PC-3 (cell line): ENCODE measurements around the gene NEMP2. TPM values are rescaled to one million over a fixed set of nuclear protein-coding genes. Genes with fewer than 3 reads are reported as not detected.

Experiments used
- ATAC-seq: fragments of 200-7000 bp; cut with Tn5 transposase; 2 replicates; pipeline ENCODE4 v1.9.1; 2020; ENCODE audit warnings: mild to moderate bottlenecking, moderate library complexity
- BruUV-seq: library from RNA; stranded (reverse); fragments of 400-500 nt; replicated peaks from 2 replicates; lab custom pipeline; 2021; lab: Mats Ljungman, UMichigan
- CTCF ChIA-PET: fragments of 300-600 bp; sonication (Branson Sonifier 250); formaldehyde crosslinking; loops from one replicate; lab custom pipeline; 2022; ENCODE audit warnings: antibody characterized with exemption; lab: Charles Lee
- POLR2A ChIA-PET: fragments of 300-600 bp; sonication (Branson Sonifier 250); formaldehyde crosslinking; loops from one replicate; lab custom pipeline; 2022; ENCODE audit warnings: antibody characterized with exemption; ENCODE audit not compliant: unreplicated experiment; lab: Charles Lee
- DNase-seq: peaks from one replicate; pipeline ENCODE4 v3.0.0-alpha.2; 2015
- H2AFZ ChIP-seq: fragments of 300-600 bp; sonication (generic); 2 replicates; pipeline ENCODE4 v1.6.0; 2016; ENCODE audit warnings: antibody characterized with exemption, low read length
- H3F3A ChIP-seq: fragments of 300-600 bp; sonication (generic); one replicate; pipeline ENCODE4 v1.6.0; 2017; ENCODE audit warnings: antibody characterized with exemption, low read length, control low read depth, mild to moderate bottlenecking; ENCODE audit not compliant: unreplicated experiment
- H3K27ac ChIP-seq: fragments of 300-600 bp; sonication (generic); 2 replicates; pipeline ENCODE4 v1.5.1; 2016; ENCODE audit warnings: mild to moderate bottlenecking, low read length
- H3K27me3 ChIP-seq: fragments of 300-600 bp; sonication (generic); 2 replicates; pipeline ENCODE4 v1.6.1; 2016; ENCODE audit warnings: low read length, mixed read lengths
- H3K36me3 ChIP-seq: fragments of 300-600 bp; sonication (generic); 2 replicates; pipeline ENCODE4 v1.6.1; 2016; ENCODE audit warnings: low read depth, mixed run types, low read length, mixed read lengths
- H3K4me1 ChIP-seq: fragments of 300-600 bp; sonication (generic); 2 replicates; pipeline ENCODE4 v1.5.1; 2016; ENCODE audit warnings: low read length; ENCODE audit not compliant: insufficient read depth
- H3K4me2 ChIP-seq: fragments of 300-600 bp; sonication (generic); 2 replicates; pipeline ENCODE4 v1.6.0; 2016; ENCODE audit warnings: low read length
- H3K4me3 ChIP-seq: fragments of 300-600 bp; sonication (generic); 2 replicates; pipeline ENCODE4 v1.5.1; 2016; ENCODE audit warnings: mild to moderate bottlenecking, low read length, mixed read lengths
- H3K79me2 ChIP-seq: fragments of 300-600 bp; sonication (generic); 2 replicates; pipeline ENCODE4 v1.6.1; 2017; ENCODE audit warnings: low read length, mixed read lengths
- H3K9ac ChIP-seq: fragments of 300-600 bp; sonication (generic); 2 replicates; pipeline ENCODE4 v1.6.0; 2016; ENCODE audit warnings: mild to moderate bottlenecking, low read length
- H3K9me2 ChIP-seq: fragments of 300-600 bp; sonication (generic); replicated peaks from 2 replicates; pipeline ENCODE4 v1.6.1; 2016; ENCODE audit warnings: mixed run types, low read length, mixed read lengths
- H3K9me3 ChIP-seq: fragments of 300-600 bp; sonication (generic); 2 replicates; pipeline ENCODE4 v1.6.1; 2016; ENCODE audit warnings: low read length, mixed read lengths
- H4K20me1 ChIP-seq: fragments of 300-600 bp; sonication (generic); 2 replicates; pipeline ENCODE4 v1.6.1; 2016; ENCODE audit warnings: low read length, mixed read lengths
- CTCF ChIP-seq: fragments of 300-600 bp; sonication (generic); conservative IDR thresholded peaks from 2 replicates; pipeline ENCODE4 v1.5.1; 2017; ENCODE audit warnings: antibody characterized with exemption, low read depth, mild to moderate bottlenecking, low read length
- EZH2 ChIP-seq: fragments of 300-600 bp; sonication (generic); IDR thresholded peaks from one replicate; pipeline ENCODE4 v1.6.1; 2017; ENCODE audit warnings: antibody characterized with exemption, mild to moderate bottlenecking, low read length; ENCODE audit not compliant: unreplicated experiment
- EZH2phosphoT487 ChIP-seq: fragments of 300-600 bp; sonication (generic); IDR thresholded peaks from 2 replicates; pipeline ENCODE4 v1.6.1; 2018; ENCODE audit warnings: mild to moderate bottlenecking, antibody characterized with exemption, low read length, borderline replicate concordance
- intact Hi-C: fragments of 100-400 bp; cut with micrococcal nuclease; formaldehyde crosslinking; loops from 2 replicates; pipeline ENCODE4 v1.9.0; 2023
- total RNA-seq: library from RNA; depleted of rRNA; stranded (reverse); fragments of >200 nt; gene quantifications from 2 replicates; pipeline ENCODE4 v1.2.3, GENCODE V29; 2014

The NEMP2 gene
- total RNA-seq, 1 experiment from 2014 or later, result 3.8 TPM

- intact Hi-C loops, result loop anchor here (10.0 kb wide), 1 partner anchor 227 kb away; no protein-coding TSS in a partner anchor
- BruUV-seq, result no TSS peak
- DNase-seq, result peak; percentile 14
- Histone ChIP-seq H3K27ac (no peak overlapping the region), H3K4me3 (no peak overlapping the region), H3K27me3 (no peaks in the 10 kb centered on the region), H3F3A (no peaks in the 10 kb centered on the region), H4K20me1 (no peaks in the 10 kb centered on the region), H3K9ac (no peak overlapping the region), H3K36me3 (peaks cover 5% of the 10 kb centered on the region; the same call in 1 of the 2 replicates), H3K9me2 (no peaks in the 10 kb centered on the region), H3K9me3 (peaks cover 22% of the 10 kb centered on the region), H2AFZ (no peak overlapping the region), H3K4me2 (no peak overlapping the region), H3K79me2 (peaks cover 15% of the 10 kb centered on the region), H3K4me1 (peaks cover 14% of the 10 kb centered on the region)
- TF ChIP-seq EZH2phosphoT487 (no peak), CTCF (no peak), EZH2 (no peak)
- CTCF ChIA-PET, result no interaction called here
- ATAC-seq, result no peak
- POLR2A ChIA-PET, result no interaction called here
Observed at GRCh38 chr2:190537765-190538164, 3.2 kb upstream of the NEMP2 start.

GRCh38 chr2:190535586-190535985 lies 1.1 kb upstream of the NEMP2 start:
- Histone ChIP-seq H3K36me3 (peaks cover 5% of the 10 kb centered on the region; the same call in 1 of the 2 replicates), H3K79me2 (peaks cover 15% of the 10 kb centered on the region), H3K9me3 (peaks cover 19% of the 10 kb centered on the region), H3K4me3 (peak overlapping the region; percentile 91), H3K9ac (peak overlapping the region; percentile 93), H2AFZ (peak overlapping the region; percentile 15; the same call in 1 of the 2 replicates), H3K9me2 (no peaks in the 10 kb centered on the region), H3K27me3 (no peaks in the 10 kb centered on the region), H3K4me2 (peak overlapping the region; percentile 92), H4K20me1 (no peaks in the 10 kb centered on the region), H3K4me1 (peaks cover 14% of the 10 kb centered on the region), H3K27ac (no peak overlapping the region), H3F3A (no peaks in the 10 kb centered on the region)
- POLR2A ChIA-PET, result interaction anchor here (0.6 kb wide), 1 partner anchor 39 kb away, joined by 4 read pairs; no protein-coding TSS in a partner anchor
- TF ChIP-seq EZH2 (no peak), CTCF (no peak), EZH2phosphoT487 (no peak)
- intact Hi-C loops, result loop anchor here (1.0 to 10.0 kb wide), 4 partner anchors 35 to 229 kb away; no protein-coding TSS in a partner anchor
- ATAC-seq (no peak), DNase-seq (no peak)
- BruUV-seq, result no TSS peak
- CTCF ChIA-PET, result no interaction called here

GRCh38 chr2:190535121-190535439 lies 558 bp upstream of the NEMP2 start:
- peaks cover 14% of the 10 kb centered on the region for H3K4me1 ChIP-seq
- H3F3A ChIP-seq, result no peaks in the 10 kb centered on the region
- H3K27me3 ChIP-seq, result no peaks in the 10 kb centered on the region
- peaks cover 16% of the 10 kb centered on the region for H3K9me3 ChIP-seq
- peak overlapping the region; percentile 91 for H3K4me3 ChIP-seq
- ChIA-PET POLR2A (no interaction called here), CTCF (no interaction called here)
- H3K9ac ChIP-seq, result peak overlapping the region; percentile 93
- no peaks in the 10 kb centered on the region for H4K20me1 ChIP-seq
- BruUV-seq, result TSS peak; percentile 67
- peaks cover 5% of the 10 kb centered on the region; the same call in 1 of the 2 replicates for H3K36me3 ChIP-seq
- DNase-seq (no peak), ATAC-seq (peak; percentile 5)
- H3K4me2 ChIP-seq, result peak overlapping the region; percentile 92
- peaks cover 15% of the 10 kb centered on the region for H3K79me2 ChIP-seq
- H3K9me2 ChIP-seq, result no peaks in the 10 kb centered on the region
- intact Hi-C loops, result loop anchor here (1.0 to 10.0 kb wide), 4 partner anchors 36 to 230 kb away; no protein-coding TSS in a partner anchor
- H2AFZ ChIP-seq, result peak overlapping the region; percentile 95
- TF ChIP-seq EZH2phosphoT487 (no peak), EZH2 (no peak), CTCF (no peak)
- peak overlapping the region; percentile 73 for H3K27ac ChIP-seq
